Adipose tissue (tissue), 3 donors: Measurements from ENCODE around the gene LRRC3C. TPM values are rescaled to one million over a fixed set of nuclear protein-coding genes. Genes with fewer than 3 reads are reported as not detected.
A peak's percentile ranks its signal among the peaks of the same experiment; 100 is the strongest.

Source experiments
- H3K27ac ChIP-seq: one replicate; pipeline ENCODE4 v1.5.1; 2013; ENCODE audit warnings: low read depth, low read length
- WGBS, 3 donors: extraction: QIAGEN DNeasy Blood & Tissue Kit; methylation state at CpG; one replicate each; pipeline ENCODE4 v1.1.7; 2013; 5-methylcytosine and 5-hydroxymethylcytosine counted together
- polyA plus RNA-seq, 3 donors: library from polyadenylated mRNA; stranded (reverse); fragments of 200-250 nt; gene quantifications; one replicate each; pipeline ENCODE4 v1.2.3, GENCODE V29; 2013
- donor health status: healthy with polysubstance abuse.
- donor health status: Bipolar disorder and iron deficiency.
- donor health status: healthy.

LRRC3C gene
- polyA plus RNA-seq, 3 donors: not detected

DNA sequence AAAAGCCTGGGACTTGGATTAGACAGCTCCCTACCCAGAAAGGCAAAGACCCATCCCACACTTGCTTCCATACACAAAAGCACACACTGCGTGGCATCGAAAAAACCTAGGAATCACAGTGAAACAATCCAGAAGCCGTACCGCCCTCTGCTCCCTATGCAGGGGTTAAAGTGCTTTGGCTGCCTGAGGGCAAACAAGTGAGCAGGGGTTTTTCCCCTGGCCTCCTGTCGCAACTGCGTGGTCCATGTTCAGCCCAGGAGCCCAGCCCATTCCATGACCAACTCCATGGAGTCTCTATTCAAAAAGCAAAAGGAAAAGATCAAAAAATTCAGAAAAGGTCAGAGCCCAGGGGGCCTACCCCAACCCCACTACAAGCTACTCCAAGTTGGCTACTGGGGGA lies 5.5 kb upstream of the LRRC3C start:
- no peak overlapping the region for H3K27ac ChIP-seq
- 75 to 91% (median 85%) methylated on average over 6 of the region's 6 CpGs for WGBS, 3 donors

GRCh38 chr17:39923230-39923629 lies 4.3 kb upstream of the LRRC3C start:
- no peak overlapping the region for H3K27ac ChIP-seq
- 85 to 94% (median 87%) methylated on average over 6 of the region's 6 CpGs for WGBS, 3 donors

- WGBS, 3 donors: 59 to 76% (median 67%) methylated on average over 17 of the region's 17 CpGs
- no peak overlapping the region for H3K27ac ChIP-seq
Measured at GRCh38 chr17:39923836-39924690, 3.5 kb upstream of the LRRC3C start.

- no peak overlapping the region for H3K27ac ChIP-seq
- 52 to 67% (median 64%) methylated on average over 3 of the region's 3 CpGs for whole genome bisulfite sequencing, 3 donors
Measured at GRCh38 chr17:39924691-39925055, 2.9 kb upstream of the LRRC3C start.

DNA sequence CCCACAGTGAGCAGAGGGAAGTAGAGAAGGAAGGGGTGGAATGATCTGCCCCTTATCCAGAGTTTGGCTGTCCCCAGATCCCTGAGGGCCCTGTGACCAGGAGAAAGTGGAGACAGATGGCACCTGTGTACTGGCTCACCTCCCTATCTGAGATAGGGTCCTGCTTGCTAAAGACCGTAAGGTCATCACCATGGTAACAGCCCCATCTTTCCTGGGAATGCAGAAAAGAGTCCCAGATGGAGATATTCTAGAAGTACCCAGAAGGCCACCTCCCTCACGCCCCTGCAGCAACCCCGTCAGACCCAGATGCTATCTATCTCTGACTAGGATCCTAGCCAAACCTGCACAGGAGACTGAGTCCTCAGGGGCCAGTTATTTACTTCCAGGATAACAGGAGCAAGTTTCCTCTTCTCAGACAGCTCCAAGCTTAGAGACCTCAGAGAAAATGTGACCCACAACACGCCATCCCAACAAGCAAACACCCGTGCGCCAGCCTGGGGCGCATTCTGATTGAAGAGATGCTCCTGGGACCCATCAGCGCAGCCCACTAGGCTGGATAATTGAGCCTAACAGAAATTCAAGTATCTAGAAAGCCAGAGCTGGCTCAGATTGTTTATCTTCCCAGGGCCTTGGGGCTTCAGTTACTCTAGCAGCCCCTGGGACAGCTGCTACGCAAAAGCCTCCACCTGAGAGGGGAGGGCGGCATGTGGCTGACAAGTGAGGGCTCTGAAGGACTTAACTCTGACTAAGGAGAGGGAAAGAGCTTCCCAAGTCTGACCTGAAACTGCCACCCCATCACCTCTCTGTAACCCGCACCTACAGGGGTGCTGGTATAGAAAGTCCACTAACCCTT lies 2.0 kb upstream of the LRRC3C start:
- 47 to 79% (median 78%) methylated on average over 11 of the region's 11 CpGs for WGBS, 3 donors
- H3K27ac ChIP-seq: no peak overlapping the region

DNA sequence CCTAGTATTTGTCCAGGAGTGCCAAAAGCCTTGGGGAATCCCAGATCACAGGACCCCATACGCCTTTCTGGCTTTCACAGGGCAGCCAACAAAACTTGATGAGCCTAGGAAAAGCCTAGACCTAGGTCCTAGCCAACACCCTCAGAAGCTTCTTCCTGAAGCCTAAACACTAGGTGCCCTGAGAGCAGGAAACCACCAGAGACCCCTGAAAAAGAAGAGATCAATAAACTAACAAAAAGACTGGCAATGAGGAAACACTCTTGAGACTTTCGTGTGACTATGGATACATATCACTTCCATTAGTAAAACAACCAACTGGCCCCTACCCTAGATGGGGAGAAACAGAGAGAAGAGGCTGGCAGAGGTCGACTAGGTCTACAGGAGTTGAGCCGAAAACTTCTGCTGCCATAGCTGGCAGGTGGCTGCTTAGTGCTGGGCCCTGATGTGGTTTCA lies 1.4 kb upstream of the LRRC3C start:
- no peak overlapping the region for H3K27ac ChIP-seq
- WGBS, 3 donors: 23 to 42% (median 31%) methylated on average over 4 of the region's 4 CpGs

- WGBS, 3 donors: 0 to 3% (median 2%) methylated on average over 15 of the region's 15 CpGs
- no peak overlapping the region for H3K27ac ChIP-seq
Measured at GRCh38 chr17:39926588-39927100, 888 bp upstream of the LRRC3C start.

- WGBS, 3 donors: 21 to 32% (median 31%) methylated on average over 17 of the region's 17 CpGs
- peak overlapping the region; percentile 71 for H3K27ac ChIP-seq
Measured at GRCh38 chr17:39927929-39928857, 661 bp downstream of the LRRC3C start.

- WGBS, 3 donors: 45 to 62% (median 60%) methylated on average over 8 of the region's 8 CpGs
- H3K27ac ChIP-seq: no peak overlapping the region
Measured at GRCh38 chr17:39928858-39929645, 1.5 kb downstream of the LRRC3C start.

DNA sequence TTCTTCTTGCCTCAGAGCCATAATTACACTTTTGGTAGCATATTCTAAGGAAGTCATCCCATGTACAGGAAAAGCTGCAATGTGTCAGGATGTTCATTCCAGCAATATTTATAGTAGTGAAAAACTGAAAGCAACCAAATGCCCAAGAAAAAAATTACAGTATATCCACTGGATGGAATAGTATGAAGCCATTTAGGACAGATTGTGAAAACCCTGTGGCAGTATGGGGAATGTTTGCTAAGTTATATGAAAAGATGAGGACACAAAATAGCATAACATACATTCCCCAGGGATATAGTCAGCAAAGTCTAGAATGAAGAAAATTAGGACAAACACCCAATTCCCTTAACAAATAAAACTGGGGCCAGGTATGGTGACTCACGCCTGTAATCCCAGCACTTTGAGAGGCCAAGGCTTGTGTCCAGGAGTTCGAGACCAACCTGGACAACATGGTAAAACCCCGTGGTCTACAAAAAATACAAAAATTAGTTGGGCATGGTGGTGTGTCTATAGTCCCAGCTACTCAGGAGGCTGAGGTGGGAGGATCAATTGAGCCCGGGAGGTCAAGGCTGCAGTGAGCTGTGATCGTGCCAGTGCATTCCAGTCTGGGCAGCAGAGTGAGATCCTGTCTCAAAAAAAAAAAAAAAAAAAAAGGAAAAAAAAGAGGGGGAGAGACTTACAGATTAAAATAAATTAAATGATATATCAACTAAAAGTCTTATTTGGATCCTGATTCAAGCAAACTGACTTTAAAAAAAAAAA lies 2.3 kb downstream of the LRRC3C start:
- 89 to 94% (median 92%) methylated on average over 4 to 5 of the region's 5 CpGs for WGBS, 3 donors
- H3K27ac ChIP-seq: no peak overlapping the region

DNA sequence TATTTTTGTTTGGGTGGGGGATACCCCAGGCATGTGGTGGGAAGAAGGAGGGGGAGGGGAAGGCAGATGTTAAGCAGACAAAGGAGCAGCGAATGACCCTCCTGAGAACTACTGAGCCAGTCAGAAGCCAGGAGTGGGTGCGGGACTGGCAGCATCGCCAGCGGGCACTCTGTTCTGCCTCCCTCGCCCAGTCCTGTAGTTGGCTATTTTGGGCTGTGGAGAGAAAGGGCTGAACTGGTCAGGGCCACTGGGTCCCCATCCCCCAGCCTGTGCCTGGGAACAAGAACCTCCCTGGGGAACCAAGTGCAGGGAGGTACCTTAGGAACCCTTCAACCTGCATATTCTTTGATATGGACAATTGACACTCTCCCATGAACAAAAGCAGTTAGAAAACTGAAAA lies 6.4 kb downstream of the LRRC3C start:
- WGBS, 3 donors: 72 to 84% (median 80%) methylated on average over 5 of the region's 5 CpGs
- no peak overlapping the region for H3K27ac ChIP-seq

GRCh38 chr17:39934324-39934723 lies 6.8 kb downstream of the LRRC3C start:
- no peak overlapping the region for H3K27ac ChIP-seq
- 75 to 85% (median 78%) methylated on average over 5 of the region's 5 CpGs for WGBS, 3 donors

GRCh38 chr17:39935909-39936308 lies 8.4 kb downstream of the LRRC3C start:
- H3K27ac ChIP-seq: no peak overlapping the region
- 61 to 74% (median 68%) methylated on average over 3 of the region's 3 CpGs for WGBS, 3 donors

GRCh38 chr17:39937447-39937846 lies 9.9 kb downstream of the LRRC3C start:
- H3K27ac ChIP-seq: no peak overlapping the region
- WGBS, 3 donors: 96% methylated on average over 3 of the region's 3 CpGs

GRCh38 chr17:39938140-39938869 lies 10.8 kb downstream of the LRRC3C start:
- WGBS, 3 donors: 67 to 79% (median 74%) methylated on average over 8 of the region's 8 CpGs
- H3K27ac ChIP-seq: no peak overlapping the region

GRCh38 chr17:39939106-39939505 lies 11.6 kb downstream of the LRRC3C start:
- H3K27ac ChIP-seq: no peak overlapping the region
- WGBS, 3 donors: 84 to 90% (median 87%) methylated on average over 3 of the region's 3 CpGs
